HG03280 (cell line): ENCODE measurements around the gene ANGPT4.
A peak's percentile ranks its signal among the peaks of the same experiment; 100 is the strongest.

ENCODE experiments used
- ATAC-seq: cut with Tn5 transposase; IDR thresholded peaks from one replicate; pipeline ENCODE4 v1.9.1; 2021; ENCODE audit warnings: mild to moderate bottlenecking, moderate library complexity; ENCODE audit not compliant: unreplicated experiment

Gene ANGPT4

GRCh38 chr20:845941-846893, 69.9 kb downstream of the ANGPT4 start:
- ATAC-seq, result no peak

DNA sequence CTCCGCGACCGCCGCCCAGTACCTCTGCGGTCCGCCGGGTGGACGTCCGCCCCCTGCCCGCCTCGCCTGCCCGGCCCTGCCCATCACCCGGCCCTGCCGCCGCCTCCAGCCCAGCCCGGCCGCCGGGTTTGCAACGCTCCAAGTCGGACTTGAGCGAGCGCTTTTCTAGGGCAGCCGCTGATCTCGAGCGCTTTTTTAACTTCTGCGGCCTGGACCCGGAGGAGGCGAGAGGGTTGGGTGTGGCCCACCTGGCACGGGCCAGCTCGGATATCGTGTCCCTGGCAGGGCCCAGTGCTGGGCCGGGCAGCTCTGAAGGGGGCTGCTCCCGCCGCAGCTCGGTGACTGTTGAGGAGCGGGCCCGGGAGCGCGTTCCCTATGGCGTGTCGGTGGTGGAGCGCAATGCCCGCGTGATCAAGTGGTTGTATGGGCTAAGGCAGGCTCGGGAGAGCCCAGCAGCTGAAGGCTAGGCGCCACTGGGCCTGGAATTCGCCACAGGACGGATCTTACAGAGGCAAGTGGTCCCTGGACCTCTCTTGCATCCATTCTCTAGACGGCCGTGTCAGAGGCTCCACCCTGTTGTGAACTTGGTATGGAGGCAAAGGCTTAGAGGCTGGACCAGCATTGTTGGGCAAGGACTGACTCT, 70.8 kb downstream of the ANGPT4 start:
- ATAC-seq, result no peak

DNA sequence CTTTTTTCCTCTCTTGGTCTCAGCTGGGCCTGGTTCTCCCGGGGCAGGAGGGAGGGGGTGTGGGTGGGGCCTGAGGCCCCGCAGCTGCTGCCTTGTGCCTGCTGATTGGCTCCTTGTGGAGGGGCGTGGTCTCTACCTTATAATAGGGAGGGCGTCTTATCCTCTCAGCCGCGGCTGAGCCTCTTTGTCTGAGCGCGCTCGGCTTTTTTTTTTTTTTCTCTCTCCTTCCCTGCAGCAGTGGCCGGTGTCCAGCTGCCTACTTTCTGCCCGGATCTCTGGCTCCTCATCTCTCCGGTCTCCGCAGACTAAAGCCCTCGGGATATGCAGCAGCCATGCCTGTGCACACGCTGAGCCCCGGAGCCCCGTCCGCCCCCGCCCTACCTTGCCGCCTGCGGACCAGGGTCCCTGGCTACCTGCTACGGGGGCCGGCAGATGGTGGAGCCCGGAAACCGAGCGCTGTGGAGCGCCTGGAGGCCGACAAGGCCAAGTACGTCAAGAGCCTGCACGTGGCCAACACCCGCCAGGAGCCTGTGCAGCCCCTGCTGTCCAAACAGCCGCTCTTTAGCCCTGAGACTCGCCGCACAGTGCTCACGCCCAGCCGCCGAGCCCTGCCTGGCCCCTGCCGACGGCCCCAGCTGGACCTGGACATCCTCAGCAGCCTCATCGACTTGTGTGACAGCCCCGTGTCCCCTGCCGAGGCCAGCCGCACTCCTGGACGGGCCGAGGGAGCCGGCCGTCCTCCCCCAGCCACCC, 71.5 kb downstream of the ANGPT4 start:
- peak; percentile 94 for ATAC-seq

- no peak for ATAC-seq
Observed at GRCh38 chr20:843912-844311, 72.2 kb downstream of the ANGPT4 start.

DNA sequence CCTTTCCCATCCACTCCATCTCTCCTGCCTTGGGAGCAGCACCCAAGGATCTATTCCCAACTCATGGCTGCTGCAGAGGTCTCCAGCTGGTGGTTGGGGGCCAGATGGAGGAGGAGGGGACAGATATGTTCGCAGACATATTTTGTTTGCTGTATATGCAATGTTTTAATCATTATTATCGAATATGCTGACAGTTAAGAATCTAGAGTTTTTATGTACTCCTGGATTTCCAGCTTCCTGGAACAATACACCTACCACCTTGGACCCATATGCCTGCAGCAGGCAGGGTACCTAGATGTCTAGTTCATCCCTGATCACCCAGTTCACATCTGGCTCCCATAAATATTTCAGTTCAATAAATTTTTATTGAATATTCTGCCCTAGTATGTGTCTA, 73.6 kb downstream of the ANGPT4 start:
- no peak for ATAC-seq

DNA sequence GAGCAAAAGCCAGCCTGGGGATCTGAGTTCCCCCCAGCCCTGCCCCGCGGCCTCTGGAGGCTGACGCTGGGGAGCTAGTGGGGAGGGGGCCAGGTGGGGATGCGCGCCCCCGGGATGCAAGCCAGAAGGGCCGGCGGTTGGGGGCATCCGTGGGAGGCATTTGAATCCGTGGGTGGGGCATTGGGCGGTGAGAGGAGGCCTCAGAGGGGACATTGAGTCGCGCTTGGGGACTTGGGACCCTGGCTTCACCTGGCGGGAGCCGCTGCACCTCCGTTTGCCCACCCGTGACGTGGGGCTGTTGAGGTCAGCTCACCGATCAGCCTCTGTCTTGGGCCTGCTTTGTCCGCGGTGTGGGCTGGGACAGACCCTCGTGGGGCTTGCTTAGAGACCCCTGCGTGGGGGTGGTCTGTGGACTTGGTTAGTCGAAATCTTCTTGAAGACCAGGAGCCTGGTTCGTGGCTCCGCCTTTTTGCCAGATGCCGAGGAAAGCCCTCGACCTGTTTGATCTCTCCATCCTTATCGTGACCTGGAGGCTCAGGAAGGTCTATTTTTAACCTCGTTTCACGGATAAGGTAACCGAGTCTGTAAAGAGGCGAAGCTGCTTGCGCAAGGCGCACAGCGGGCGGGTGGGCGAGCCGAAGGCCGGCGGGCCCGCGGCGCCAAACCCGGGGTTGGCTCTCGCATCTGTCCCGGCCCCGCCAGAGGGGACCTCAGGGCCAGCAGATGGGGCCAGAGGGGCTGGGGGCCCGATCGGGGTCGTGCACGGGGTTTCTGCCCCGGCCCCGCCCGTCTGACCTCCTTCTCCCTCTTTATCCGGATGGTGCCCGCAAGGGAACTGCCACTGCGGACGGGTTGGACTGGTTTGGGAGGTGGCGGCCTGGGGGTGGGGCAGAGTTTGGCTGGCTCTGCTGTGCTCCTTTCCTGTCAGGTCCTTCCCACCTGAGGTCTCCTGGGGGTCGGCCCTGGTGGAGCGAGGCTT, 74.3 kb downstream of the ANGPT4 start:
- no peak for ATAC-seq

- no peak for ATAC-seq
Observed at GRCh38 chr20:840858-841567, 75.1 kb downstream of the ANGPT4 start.

- ATAC-seq, result no peak
Observed at GRCh38 chr20:840503-840857, 75.7 kb downstream of the ANGPT4 start.

DNA sequence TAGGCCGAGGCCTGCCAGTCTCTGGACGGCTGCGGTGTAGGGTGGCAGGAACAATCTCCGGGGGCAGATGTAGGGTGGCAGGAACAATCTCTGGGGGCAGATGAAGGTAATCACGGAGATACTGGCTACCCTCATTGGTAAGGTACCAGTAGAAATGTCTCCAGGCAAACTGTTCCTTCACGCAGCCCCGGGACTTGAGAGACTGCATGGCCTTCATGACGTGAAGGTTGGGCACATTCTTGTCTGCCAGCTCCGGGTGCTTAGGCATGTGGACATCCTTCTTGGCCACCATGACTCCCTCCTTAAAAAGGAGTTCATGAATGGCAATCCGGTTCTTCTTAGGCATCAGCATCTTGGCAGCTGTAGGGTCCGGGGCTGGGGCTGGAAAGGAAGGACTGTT, 76.5 kb downstream of the ANGPT4 start:
- no peak for ATAC-seq

GRCh38 chr20:839015-839414, 77.1 kb downstream of the ANGPT4 start:
- no peak for ATAC-seq

DNA sequence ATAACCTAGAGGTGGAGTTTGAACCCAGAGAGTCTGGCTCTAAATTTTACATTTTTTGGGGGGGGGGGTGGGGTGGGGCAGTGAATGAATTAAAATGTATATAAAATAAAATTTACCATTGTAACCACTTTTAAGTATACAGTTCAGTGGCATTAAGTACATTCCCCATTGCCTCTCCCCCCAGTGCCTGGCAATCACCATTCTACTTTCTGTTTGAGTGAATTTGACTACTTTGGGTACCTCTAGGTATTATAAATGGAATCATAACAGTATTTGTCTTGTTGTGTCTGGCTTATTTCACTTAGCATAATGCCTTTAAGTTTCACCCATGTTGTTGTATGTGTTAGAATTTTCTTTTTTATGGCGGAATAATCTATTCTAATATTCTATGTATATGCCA, 79.9 kb downstream of the ANGPT4 start:
- ATAC-seq, result no peak

GRCh38 chr20:835608-836045, 80.5 kb downstream of the ANGPT4 start:
- ATAC-seq, result no peak

DNA sequence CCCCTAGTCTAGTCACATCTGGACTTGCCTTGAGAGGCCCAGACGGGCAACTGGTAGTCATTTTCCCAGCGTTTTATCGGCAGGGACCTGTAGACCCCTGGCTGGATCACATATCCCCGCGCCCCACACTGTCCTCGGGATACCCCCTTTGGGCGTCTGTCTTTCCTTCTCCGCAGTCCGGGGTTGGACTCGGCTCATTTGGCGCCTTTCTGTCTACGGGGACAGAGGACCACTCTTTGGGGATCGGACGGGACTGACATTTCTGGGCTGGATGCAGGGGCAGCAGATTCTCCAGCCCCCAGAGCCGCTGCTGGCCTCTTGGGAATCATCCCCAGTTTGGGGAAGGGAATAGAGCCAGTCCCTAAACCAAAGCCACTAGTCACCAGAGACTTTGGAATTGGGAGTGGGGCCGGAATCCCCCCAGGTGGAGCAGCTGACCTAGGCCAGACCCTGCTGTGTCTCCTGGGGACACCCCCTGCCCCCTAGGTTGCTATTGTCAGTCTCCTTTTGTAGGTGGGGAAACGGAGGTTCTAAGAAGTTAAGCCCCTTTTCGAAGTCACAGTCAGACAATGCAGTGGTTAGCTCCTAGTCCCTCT, 81.9 kb downstream of the ANGPT4 start:
- peak; percentile 9 for ATAC-seq

GRCh38 chr20:833450-834150, 82.5 kb downstream of the ANGPT4 start, which contains the start of gene FAM110A:
Gene FAM110A (plus strand): TSS chr20:833715. CDS start chr20:844805, 11,090 bp downstream.
- peak; percentile 95 for ATAC-seq

GRCh38 chr20:833121-833449, 83.0 kb downstream of the ANGPT4 start:
- no peak for ATAC-seq

- no peak for ATAC-seq
Observed at GRCh38 chr20:831956-832355, 84.2 kb downstream of the ANGPT4 start.

GRCh38 chr20:831251-831650, 84.9 kb downstream of the ANGPT4 start:
- no peak for ATAC-seq

DNA sequence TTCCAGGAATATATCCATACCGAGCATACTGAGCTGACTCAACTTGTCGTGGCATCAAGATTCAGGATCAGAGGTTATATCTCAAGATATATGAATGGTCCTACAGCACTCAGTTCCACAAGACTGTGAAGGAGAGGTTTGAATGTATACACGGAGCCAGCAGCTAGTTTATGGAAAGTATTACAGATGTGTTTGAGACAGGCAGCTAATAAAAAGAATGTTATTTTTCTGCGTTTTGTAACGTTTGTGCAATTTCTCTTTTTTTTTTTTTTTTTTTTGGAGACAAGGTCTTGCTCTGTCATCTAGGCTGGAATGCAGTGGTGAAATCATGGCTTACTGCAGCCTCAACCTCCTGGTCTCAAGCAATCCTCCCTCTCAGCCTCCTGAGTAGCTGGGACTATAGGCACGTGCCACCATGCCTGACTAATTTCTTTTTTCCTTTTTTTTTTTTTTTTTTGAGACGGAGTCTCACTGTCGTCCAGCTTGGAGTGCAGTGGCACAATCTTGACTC, 86.1 kb downstream of the ANGPT4 start:
- no peak for ATAC-seq

- ATAC-seq, result no peak
Observed at GRCh38 chr20:829551-829950, 86.6 kb downstream of the ANGPT4 start.
